DOHH2 (cell line): ENCODE measurements around the gene MPHOSPH10.
"Not testable (repeated sequence)": the region's sequence is repeated elsewhere in the genome, so short reads cannot be mapped to it uniquely, and the experiment has no call there.

Experiments
- H3F3A ChIP-seq: fragments of 200-600 bp; sonication (generic), shearing (Covaris generic); 2 replicates; pipeline ENCODE4 v1.6.0; 2016; ENCODE audit warnings: antibody characterized with exemption, mild to moderate bottlenecking; ENCODE audit not compliant: control insufficient read depth, insufficient read depth
- H3K27ac ChIP-seq: fragments of 200-600 bp; sonication (generic); 2 replicates; pipeline ENCODE4 v1.5.1; 2014; ENCODE audit warnings: low read depth, mild to moderate bottlenecking, low read length, moderate library complexity
- H3K27me3 ChIP-seq: fragments of 200-600 bp; sonication (generic); 2 replicates; pipeline ENCODE4 v1.6.1; 2014; ENCODE audit warnings: mild to moderate bottlenecking, low read length, mixed read lengths; ENCODE audit not compliant: control insufficient read depth
- H3K36me3 ChIP-seq: fragments of 200-600 bp; sonication (generic); 2 replicates; pipeline ENCODE4 v1.6.1; 2014; ENCODE audit warnings: mild to moderate bottlenecking, low read length, moderate library complexity, mixed read lengths; ENCODE audit not compliant: control insufficient read depth
- H3K4me1 ChIP-seq: fragments of 200-600 bp; sonication (generic); 2 replicates; pipeline ENCODE4 v1.6.1; 2014; ENCODE audit warnings: mild to moderate bottlenecking, low read length, mixed read lengths; ENCODE audit not compliant: control insufficient read depth
- H3K4me2 ChIP-seq: fragments of 200-600 bp; sonication (generic); 2 replicates; pipeline ENCODE4 v1.6.0; 2014; ENCODE audit warnings: mild to moderate bottlenecking, low read length, moderate library complexity
- H3K4me3 ChIP-seq: fragments of 200-600 bp; sonication (generic); 2 replicates; pipeline ENCODE4 v1.5.1; 2014; ENCODE audit warnings: mild to moderate bottlenecking, low read length, mixed read lengths
- H3K79me2 ChIP-seq: fragments of 200-600 bp; sonication (generic); 2 replicates; pipeline ENCODE4 v1.6.1; 2014; ENCODE audit warnings: mild to moderate bottlenecking, low read length, mixed read lengths; ENCODE audit not compliant: control insufficient read depth
- H3K9me2 ChIP-seq: fragments of 200-600 bp; sonication (generic); replicated peaks from 2 replicates; pipeline ENCODE4 v1.6.1; 2014; ENCODE audit warnings: mild to moderate bottlenecking, low read length, mixed read lengths; ENCODE audit not compliant: control insufficient read depth
- H3K9me3 ChIP-seq: fragments of 200-600 bp; sonication (generic); 2 replicates; pipeline ENCODE4 v1.6.1; 2014; ENCODE audit warnings: antibody characterized with exemption, low read length, mixed read lengths; ENCODE audit not compliant: control insufficient read depth, insufficient read depth
- H4K20me1 ChIP-seq: fragments of 200-600 bp; sonication (generic); 2 replicates; pipeline ENCODE4 v1.6.0; 2014; ENCODE audit warnings: low read depth, mild to moderate bottlenecking, antibody characterized with exemption, low read length, moderate library complexity; ENCODE audit not compliant: control insufficient read depth, insufficient read depth
- EZH2phosphoT487 ChIP-seq: fragments of 200-600 bp; sonication (generic); IDR thresholded peaks from 2 replicates; pipeline ENCODE4 v1.6.1; 2017; ENCODE audit warnings: borderline replicate concordance, mild to moderate bottlenecking, antibody characterized with exemption, low read length, moderate library complexity, mixed read lengths
- TF ChIP-seq, protein P1 (sequence below): fragments of 200-600 bp; sonication (generic); IDR thresholded peaks from one replicate; pipeline ENCODE4 v1.5.1; 2014; ENCODE audit warnings: antibody characterized with exemption, mild to moderate bottlenecking, low read depth, low read length; ENCODE audit not compliant: poor library complexity, severe bottlenecking

Gene MPHOSPH10

DNA sequence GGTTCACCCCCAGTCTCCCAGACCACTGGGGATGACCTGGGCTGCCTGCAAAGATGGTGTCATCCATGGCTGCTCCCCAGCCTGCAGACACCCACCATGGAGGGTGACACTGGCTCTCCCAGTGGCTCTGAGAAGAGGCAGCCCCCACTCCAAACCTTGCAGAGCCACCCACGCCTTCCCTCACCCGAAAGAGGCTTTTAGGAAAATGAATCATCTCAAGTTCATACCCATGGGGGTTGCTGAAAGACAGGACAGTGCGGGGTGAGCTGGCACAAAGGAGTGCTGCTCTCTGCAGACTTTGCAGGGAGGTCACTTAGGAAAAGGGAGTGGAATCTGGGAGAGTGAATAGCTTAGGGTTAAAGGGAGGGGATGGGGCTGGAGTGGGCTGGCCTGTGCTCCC, 36.4 kb downstream of the MPHOSPH10 start:
- Histone ChIP-seq H3K27ac (no peak overlapping the region), H3K36me3 (no peaks in the 10 kb centered on the region), H3K4me2 (no peak overlapping the region), H3K9me3 (no peaks in the 10 kb centered on the region), H3K4me3 (no peak overlapping the region), H3F3A (no peaks in the 10 kb centered on the region), H3K79me2 (no peaks in the 10 kb centered on the region), H3K27me3 (no peaks in the 10 kb centered on the region; the same call in 1 of the 2 replicates), H3K4me1 (no peaks in the 10 kb centered on the region), H3K9me2 (no peaks in the 10 kb centered on the region), H4K20me1 (no peaks in the 10 kb centered on the region)
- no peak for TF ChIP-seq EZH2phosphoT487
- TF ChIP-seq, protein P1, sequence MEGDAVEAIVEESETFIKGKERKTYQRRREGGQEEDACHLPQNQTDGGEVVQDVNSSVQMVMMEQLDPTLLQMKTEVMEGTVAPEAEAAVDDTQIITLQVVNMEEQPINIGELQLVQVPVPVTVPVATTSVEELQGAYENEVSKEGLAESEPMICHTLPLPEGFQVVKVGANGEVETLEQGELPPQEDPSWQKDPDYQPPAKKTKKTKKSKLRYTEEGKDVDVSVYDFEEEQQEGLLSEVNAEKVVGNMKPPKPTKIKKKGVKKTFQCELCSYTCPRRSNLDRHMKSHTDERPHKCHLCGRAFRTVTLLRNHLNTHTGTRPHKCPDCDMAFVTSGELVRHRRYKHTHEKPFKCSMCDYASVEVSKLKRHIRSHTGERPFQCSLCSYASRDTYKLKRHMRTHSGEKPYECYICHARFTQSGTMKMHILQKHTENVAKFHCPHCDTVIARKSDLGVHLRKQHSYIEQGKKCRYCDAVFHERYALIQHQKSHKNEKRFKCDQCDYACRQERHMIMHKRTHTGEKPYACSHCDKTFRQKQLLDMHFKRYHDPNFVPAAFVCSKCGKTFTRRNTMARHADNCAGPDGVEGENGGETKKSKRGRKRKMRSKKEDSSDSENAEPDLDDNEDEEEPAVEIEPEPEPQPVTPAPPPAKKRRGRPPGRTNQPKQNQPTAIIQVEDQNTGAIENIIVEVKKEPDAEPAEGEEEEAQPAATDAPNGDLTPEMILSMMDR: no peak

DNA sequence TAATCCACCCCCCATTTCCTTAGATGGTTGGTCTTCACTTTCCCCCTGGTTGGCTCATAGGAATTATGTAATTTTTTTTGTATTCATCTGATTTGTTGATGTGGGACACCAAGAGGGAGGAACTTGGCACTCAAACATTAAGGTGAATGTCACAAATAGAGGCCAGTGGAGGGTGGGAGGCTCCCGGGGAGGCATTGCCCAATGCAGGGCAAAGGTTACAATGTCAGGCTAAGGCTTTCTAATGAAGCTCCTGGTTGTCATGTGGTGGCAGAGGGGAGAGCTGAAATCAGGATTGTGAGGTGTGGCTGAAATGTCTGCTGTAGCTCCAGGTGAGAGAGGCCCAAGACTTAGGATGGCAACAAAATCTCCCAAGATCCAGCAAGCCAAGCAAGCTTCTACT, 42.7 kb downstream of the MPHOSPH10 start:
- no peaks in the 10 kb centered on the region for H3K79me2 ChIP-seq
- H3K4me3 ChIP-seq: no peak overlapping the region
- H3K4me1 ChIP-seq: peaks cover 7% of the 10 kb centered on the region
- H3F3A ChIP-seq: no peaks in the 10 kb centered on the region
- no peak overlapping the region for H3K4me2 ChIP-seq
- no peaks in the 10 kb centered on the region for H3K9me2 ChIP-seq
- H4K20me1 ChIP-seq: no peaks in the 10 kb centered on the region
- H3K27ac ChIP-seq: no peak overlapping the region
- TF ChIP-seq, protein P1: no peak
- no peak for TF ChIP-seq EZH2phosphoT487
- H3K36me3 ChIP-seq: no peaks in the 10 kb centered on the region
- H3K27me3 ChIP-seq: no peaks in the 10 kb centered on the region
- no peaks in the 10 kb centered on the region for H3K9me3 ChIP-seq

DNA sequence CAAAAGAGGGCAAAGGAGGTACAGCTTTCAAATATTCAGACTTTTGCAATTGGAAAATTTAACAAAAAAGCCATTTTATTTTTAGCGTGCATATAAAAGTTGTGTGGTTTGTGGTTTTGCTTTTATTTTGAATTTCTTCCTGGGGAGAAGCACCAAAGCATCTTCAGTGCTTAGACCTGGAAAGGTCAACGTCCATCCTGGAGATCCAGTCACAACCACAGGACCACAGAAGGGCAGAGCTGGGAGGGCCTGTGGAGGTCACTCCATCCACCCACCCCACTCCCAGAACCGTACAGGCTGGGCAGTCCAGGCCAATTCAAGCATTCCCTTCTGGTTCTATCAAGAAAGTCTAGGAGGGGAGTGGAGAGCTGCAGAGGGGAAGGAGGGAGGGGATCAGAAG, 43.8 kb downstream of the MPHOSPH10 start:
- H4K20me1 ChIP-seq: no peaks in the 10 kb centered on the region
- H3K9me3 ChIP-seq: no peaks in the 10 kb centered on the region
- no peak overlapping the region for H3K4me2 ChIP-seq
- no peak for TF ChIP-seq EZH2phosphoT487
- TF ChIP-seq, protein P1: no peak
- no peaks in the 10 kb centered on the region for H3K36me3 ChIP-seq
- no peaks in the 10 kb centered on the region for H3F3A ChIP-seq
- H3K79me2 ChIP-seq: no peaks in the 10 kb centered on the region
- peaks cover 7% of the 10 kb centered on the region for H3K4me1 ChIP-seq
- no peaks in the 10 kb centered on the region for H3K9me2 ChIP-seq
- no peak overlapping the region for H3K4me3 ChIP-seq
- H3K27ac ChIP-seq: no peak overlapping the region
- H3K27me3 ChIP-seq: no peaks in the 10 kb centered on the region

DNA sequence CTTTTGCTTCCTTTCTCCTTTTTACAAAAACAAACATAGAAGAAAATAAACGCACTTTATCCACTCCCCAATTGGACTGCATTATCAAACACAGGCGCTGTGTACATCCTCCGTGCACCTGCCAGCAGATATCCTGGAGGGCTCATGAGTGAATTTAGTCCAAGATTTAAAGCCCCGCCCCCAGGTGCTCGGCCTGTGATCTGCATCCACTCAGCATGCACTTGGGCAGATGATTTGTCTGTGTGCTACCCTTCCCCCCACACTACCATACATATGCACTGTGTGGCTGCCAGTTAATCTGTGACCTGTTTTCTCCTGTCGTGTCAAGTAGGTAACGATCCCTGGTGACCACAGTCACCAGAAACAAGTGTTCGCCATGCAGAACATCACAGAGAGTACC, 48.4 kb downstream of the MPHOSPH10 start:
- H4K20me1 ChIP-seq, H3K27ac ChIP-seq, H3K79me2 ChIP-seq, H3K9me2 ChIP-seq, H3K36me3 ChIP-seq, H3K4me2 ChIP-seq, H3F3A ChIP-seq, H3K4me1 ChIP-seq, H3K9me3 ChIP-seq, H3K4me3 ChIP-seq, H3K27me3 ChIP-seq: not testable (repeated sequence)
